Calu3 (cell line): ENCODE data around the gene ERVW-1. TPM values are rescaled to one million over a fixed set of nuclear protein-coding genes. Genes with fewer than 3 reads are reported as not detected.
A peak's percentile ranks its signal among the peaks of the same experiment; 100 is the strongest.

ENCODE experiments used
- BruUV-seq: library from RNA; stranded (reverse); fragments of 400-500 nt; replicated peaks from 2 replicates; lab custom pipeline; 2021; lab: Mats Ljungman, UMichigan
- CTCF ChIA-PET: fragments of 300-600 bp; sonication (Branson Sonifier 250); formaldehyde crosslinking; loops from one replicate; lab custom pipeline; 2022; ENCODE audit warnings: antibody characterized with exemption; lab: Charles Lee
- DNase-seq: peaks from one replicate; pipeline ENCODE4 v3.0.0; 2022
- H3K27ac Mint-ChIP-seq: one replicate; pipeline ENCODE4 v1.8.0; 2022; ENCODE audit warnings: mixed read lengths; ENCODE audit not compliant: unreplicated experiment
- H3K27me3 Mint-ChIP-seq: one replicate; pipeline ENCODE4 v1.8.0; 2022; ENCODE audit warnings: mixed read lengths; ENCODE audit not compliant: unreplicated experiment
- H3K36me3 Mint-ChIP-seq: one replicate; pipeline ENCODE4 v1.8.0; 2022; ENCODE audit warnings: mild to moderate bottlenecking, moderate library complexity, mixed read lengths; ENCODE audit not compliant: insufficient read depth, unreplicated experiment
- H3K4me1 Mint-ChIP-seq: one replicate; pipeline ENCODE4 v1.8.0; 2022; ENCODE audit warnings: mild to moderate bottlenecking, low read depth, mixed read lengths; ENCODE audit not compliant: unreplicated experiment
- H3K4me3 Mint-ChIP-seq: one replicate; pipeline ENCODE4 v1.8.0; 2022; ENCODE audit warnings: mild to moderate bottlenecking, low read depth, moderate library complexity, mixed read lengths; ENCODE audit not compliant: unreplicated experiment
- H3K9me3 Mint-ChIP-seq: one replicate; pipeline ENCODE4 v1.8.0; 2022; ENCODE audit warnings: low read depth, mixed read lengths; ENCODE audit not compliant: unreplicated experiment
- CTCF ChIP-seq: fragments of 200-600 bp; IDR thresholded peaks from one replicate; pipeline ENCODE4 v1.8.0; 2022; ENCODE audit warnings: antibody characterized with exemption; ENCODE audit not compliant: unreplicated experiment
- intact Hi-C: fragments of 100-400 bp; cut with micrococcal nuclease; formaldehyde crosslinking; loops from one replicate; pipeline ENCODE4 v1.10.0; 2022; ENCODE audit not compliant: unreplicated experiment
- total RNA-seq: library from RNA; stranded (reverse); gene quantifications from 2 replicates; pipeline ENCODE4 v1.2.3, GENCODE V29; 2022

The ERVW-1 gene
- total RNA-seq, 1 experiment from 2014 or later = not detected

GRCh38 chr7:92432299-92432946 is 45.3 kb downstream of the ERVW-1 start:
- no peak for TF ChIP-seq CTCF
- H3K36me3 Mint-ChIP-seq = no peaks in the 10 kb centered on the region
- H3K27me3 Mint-ChIP-seq = no peaks in the 10 kb centered on the region
- no peaks in the 10 kb centered on the region for H3K9me3 Mint-ChIP-seq
- BruUV-seq = no TSS peak
- CTCF ChIA-PET = no interaction called here
- DNase-seq = no peak
- intact Hi-C loops = no loop called here
- H3K4me1 Mint-ChIP-seq = no peaks in the 10 kb centered on the region
- H3K27ac Mint-ChIP-seq = no peak overlapping the region
- no peak overlapping the region for H3K4me3 Mint-ChIP-seq

GRCh38 chr7:92427193-92427592 is 50.6 kb downstream of the ERVW-1 start:
- H3K27ac Mint-ChIP-seq = no peak overlapping the region
- H3K4me3 Mint-ChIP-seq = no peak overlapping the region
- H3K4me1 Mint-ChIP-seq = peaks cover 9% of the 10 kb centered on the region
- BruUV-seq = no TSS peak
- CTCF ChIA-PET = interaction anchor here (0.6 to 3.7 kb wide), 2 partner anchors 21 to 167 kb away, joined by 6 to 33 read pairs; partner anchors contain the start of gene GATAD1
- no peaks in the 10 kb centered on the region for H3K36me3 Mint-ChIP-seq
- no peak for TF ChIP-seq CTCF
- H3K27me3 Mint-ChIP-seq = no peaks in the 10 kb centered on the region
- DNase-seq = no peak
- H3K9me3 Mint-ChIP-seq = no peaks in the 10 kb centered on the region
- intact Hi-C loops = no loop called here

- Mint-ChIP-seq H3K9me3 (no peaks in the 10 kb centered on the region), H3K36me3 (no peaks in the 10 kb centered on the region), H3K4me3 (peak overlapping the region; percentile 67), H3K4me1 (peaks cover 9% of the 10 kb centered on the region), H3K27me3 (no peaks in the 10 kb centered on the region), H3K27ac (peak overlapping the region; percentile 26)
- CTCF ChIA-PET = interaction anchor here (0.7 to 3.7 kb wide), 3 partner anchors 9 to 556 kb away, joined by 3 to 33 read pairs (median 4); partner anchors contain the start of gene GATAD1
- no peak for TF ChIP-seq CTCF
- DNase-seq = peak; percentile 43
- no TSS peak for BruUV-seq
- intact Hi-C loops = loop anchor here (2.0 kb wide), 1 partner anchor 21 kb away; the partner anchor contains the start of gene GATAD1
Measured at GRCh38 chr7:92425311-92425947, 52.3 kb downstream of the ERVW-1 start.

GRCh38 chr7:92423710-92424131 is 54.0 kb downstream of the ERVW-1 start:
- no TSS peak for BruUV-seq
- Mint-ChIP-seq H3K36me3 (no peaks in the 10 kb centered on the region), H3K4me1 (peaks cover 9% of the 10 kb centered on the region), H3K9me3 (no peaks in the 10 kb centered on the region), H3K4me3 (peak overlapping the region; percentile 11), H3K27me3 (no peaks in the 10 kb centered on the region), H3K27ac (no peak overlapping the region)
- CTCF ChIA-PET = interaction anchor here (3.7 kb wide), 1 partner anchor 24 kb away, joined by 33 read pairs; the partner anchor contains the start of gene GATAD1
- intact Hi-C loops = loop anchor here (2.0 kb wide), 1 partner anchor 23 kb away; the partner anchor contains the start of gene GATAD1
- DNase-seq = no peak
- TF ChIP-seq CTCF = no peak
